ENCODE results near the gene BAZ2A.

Gene BAZ2A

GRCh38 chr12:56630180-56630632 is at the start of gene BAZ2A (continued):
- TF ChIP-seq ZNF239 (tag by site-specific recombination; IDR thresholded peaks at IDR 0.05) (no peak), CTCF (tag by site-specific recombination; IDR thresholded peaks at IDR 0.05) (0 out of 2 replicates have a peak, but pooled peaks have one; percentile 16), ZSCAN23 (tag by site-specific recombination; IDR thresholded peaks at IDR 0.05) (peak; percentile 72; the same call in 1 of the 2 replicates), TCF7L2 (IDR thresholded peaks at IDR 0.05; ENCODE audit: borderline replicate concordance, low read depth, low read length) (no peak), ZNF148 (tag by site-specific recombination; IDR thresholded peaks at IDR 0.05; ENCODE audit: borderline replicate concordance) (peak; percentile 47; the same call in 1 of the 2 replicates), ZNF341 (tag by site-specific recombination; IDR thresholded peaks at IDR 0.05; ENCODE audit: low read depth) (peak; percentile 61), ZNF174 (tag by site-specific recombination; IDR thresholded peaks at IDR 0.05) (no peak), KLF9 (tag by site-specific recombination; IDR thresholded peaks at IDR 0.05; ENCODE audit: low read depth) (peak; percentile 76), ZNF221 (tag by site-specific recombination; IDR thresholded peaks at IDR 0.05; ENCODE audit: borderline replicate concordance) (peak; percentile 80; the same call in 1 of the 2 replicates), ZNF394 (tag by site-specific recombination; IDR thresholded peaks at IDR 0.05; ENCODE audit: borderline replicate concordance) (peak; percentile 69), ZNF514 (tag by site-specific recombination; IDR thresholded peaks at IDR 0.05) (no peak), KLF16 (tag by site-specific recombination; IDR thresholded peaks at IDR 0.05) (peak; percentile 94), ZFP37 (tag by site-specific recombination; IDR thresholded peaks at IDR 0.05) (peak; percentile 93), ZNF600 (tag by site-specific recombination; IDR thresholded peaks at IDR 0.05) (peak; percentile 78), ZXDB (tag by site-specific recombination; IDR thresholded peaks at IDR 0.05) (peak; percentile 83), YY2 (tag by site-specific recombination; IDR thresholded peaks at IDR 0.05) (peak; percentile 41; the same call in 1 of the 2 replicates), ZBTB8A (tag by site-specific recombination; IDR thresholded peaks at IDR 0.05) (peak; percentile 65), ZNF324 (tag by site-specific recombination; IDR thresholded peaks at IDR 0.05) (peak; percentile 94), ZNF785 (tag by site-specific recombination; IDR thresholded peaks at IDR 0.05) (0 out of 2 replicates have a peak, but pooled peaks have one; percentile 25), ZNF677 (tag by site-specific recombination; IDR thresholded peaks at IDR 0.05) (peak; percentile 79), ZNF132 (tag by site-specific recombination; IDR thresholded peaks at IDR 0.05; ENCODE audit: borderline replicate concordance) (no peak), ZBTB7A (tag by site-specific recombination; IDR thresholded peaks at IDR 0.05; ENCODE audit: low read depth) (peak; percentile 85; the same call in 1 of the 2 replicates), ZNF391 (tag by site-specific recombination; IDR thresholded peaks at IDR 0.05; ENCODE audit: borderline replicate concordance, low read depth) (peak; percentile 91), ZNF792 (tag by site-specific recombination; IDR thresholded peaks at IDR 0.05) (no peak), IKZF3 (tag by site-specific recombination; IDR thresholded peaks at IDR 0.05) (peak; percentile 40; the same call in 1 of the 2 replicates)
- TF ChIP-seq, protein P1, sequence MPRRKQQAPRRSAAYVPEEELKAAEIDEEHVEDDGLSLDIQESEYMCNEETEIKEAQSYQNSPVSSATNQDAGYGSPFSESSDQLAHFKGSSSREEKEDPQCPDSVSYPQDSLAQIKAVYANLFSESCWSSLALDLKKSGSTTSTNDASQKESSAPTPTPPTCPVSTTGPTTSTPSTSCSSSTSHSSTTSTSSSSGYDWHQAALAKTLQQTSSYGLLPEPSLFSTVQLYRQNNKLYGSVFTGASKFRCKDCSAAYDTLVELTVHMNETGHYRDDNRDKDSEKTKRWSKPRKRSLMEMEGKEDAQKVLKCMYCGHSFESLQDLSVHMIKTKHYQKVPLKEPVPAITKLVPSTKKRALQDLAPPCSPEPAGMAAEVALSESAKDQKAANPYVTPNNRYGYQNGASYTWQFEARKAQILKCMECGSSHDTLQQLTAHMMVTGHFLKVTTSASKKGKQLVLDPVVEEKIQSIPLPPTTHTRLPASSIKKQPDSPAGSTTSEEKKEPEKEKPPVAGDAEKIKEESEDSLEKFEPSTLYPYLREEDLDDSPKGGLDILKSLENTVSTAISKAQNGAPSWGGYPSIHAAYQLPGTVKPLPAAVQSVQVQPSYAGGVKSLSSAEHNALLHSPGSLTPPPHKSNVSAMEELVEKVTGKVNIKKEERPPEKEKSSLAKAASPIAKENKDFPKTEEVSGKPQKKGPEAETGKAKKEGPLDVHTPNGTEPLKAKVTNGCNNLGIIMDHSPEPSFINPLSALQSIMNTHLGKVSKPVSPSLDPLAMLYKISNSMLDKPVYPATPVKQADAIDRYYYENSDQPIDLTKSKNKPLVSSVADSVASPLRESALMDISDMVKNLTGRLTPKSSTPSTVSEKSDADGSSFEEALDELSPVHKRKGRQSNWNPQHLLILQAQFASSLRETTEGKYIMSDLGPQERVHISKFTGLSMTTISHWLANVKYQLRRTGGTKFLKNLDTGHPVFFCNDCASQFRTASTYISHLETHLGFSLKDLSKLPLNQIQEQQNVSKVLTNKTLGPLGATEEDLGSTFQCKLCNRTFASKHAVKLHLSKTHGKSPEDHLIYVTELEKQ (tag by site-specific recombination; IDR thresholded peaks at IDR 0.05; ENCODE audit: borderline replicate concordance), result peak; percentile 76
- TF ChIP-seq, protein P2, sequence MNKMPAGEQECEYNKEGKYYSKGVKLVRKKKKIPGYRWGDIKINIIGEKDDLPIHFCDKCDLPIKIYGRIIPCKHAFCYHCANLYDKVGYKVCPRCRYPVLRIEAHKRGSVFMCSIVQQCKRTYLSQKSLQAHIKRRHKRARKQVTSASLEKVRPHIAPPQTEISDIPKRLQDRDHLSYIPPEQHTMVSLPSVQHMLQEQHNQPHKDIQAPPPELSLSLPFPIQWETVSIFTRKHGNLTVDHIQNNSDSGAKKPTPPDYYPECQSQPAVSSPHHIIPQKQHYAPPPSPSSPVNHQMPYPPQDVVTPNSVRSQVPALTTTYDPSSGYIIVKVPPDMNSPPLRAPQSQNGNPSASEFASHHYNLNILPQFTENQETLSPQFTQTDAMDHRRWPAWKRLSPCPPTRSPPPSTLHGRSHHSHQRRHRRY (tag by site-specific recombination; IDR thresholded peaks at IDR 0.05), result no peak
- TF ChIP-seq, protein P3, sequence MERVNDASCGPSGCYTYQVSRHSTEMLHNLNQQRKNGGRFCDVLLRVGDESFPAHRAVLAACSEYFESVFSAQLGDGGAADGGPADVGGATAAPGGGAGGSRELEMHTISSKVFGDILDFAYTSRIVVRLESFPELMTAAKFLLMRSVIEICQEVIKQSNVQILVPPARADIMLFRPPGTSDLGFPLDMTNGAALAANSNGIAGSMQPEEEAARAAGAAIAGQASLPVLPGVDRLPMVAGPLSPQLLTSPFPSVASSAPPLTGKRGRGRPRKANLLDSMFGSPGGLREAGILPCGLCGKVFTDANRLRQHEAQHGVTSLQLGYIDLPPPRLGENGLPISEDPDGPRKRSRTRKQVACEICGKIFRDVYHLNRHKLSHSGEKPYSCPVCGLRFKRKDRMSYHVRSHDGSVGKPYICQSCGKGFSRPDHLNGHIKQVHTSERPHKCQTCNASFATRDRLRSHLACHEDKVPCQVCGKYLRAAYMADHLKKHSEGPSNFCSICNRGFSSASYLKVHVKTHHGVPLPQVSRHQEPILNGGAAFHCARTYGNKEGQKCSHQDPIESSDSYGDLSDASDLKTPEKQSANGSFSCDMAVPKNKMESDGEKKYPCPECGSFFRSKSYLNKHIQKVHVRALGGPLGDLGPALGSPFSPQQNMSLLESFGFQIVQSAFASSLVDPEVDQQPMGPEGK (tag by site-specific recombination; IDR thresholded peaks at IDR 0.05), result peak; percentile 91

All from HEK293 (cell line).